CD4-positive, alpha-beta T cell (primary cell): ENCODE data around the gene PPP1R37. TPM values are rescaled to one million over a fixed set of nuclear protein-coding genes. Genes with fewer than 3 reads are reported as not detected.

Experiments used
- ATAC-seq: fragments of 200-7000 bp; cut with Tn5 transposase; one replicate; pipeline ENCODE4 v1.10.0; 2022; ENCODE audit warnings: mild to moderate bottlenecking; ENCODE audit not compliant: poor library complexity
- CTCF ChIA-PET: fragments of 350-600 bp; sonication (Branson Sonifier 250); formaldehyde crosslinking; loops from one replicate; lab custom pipeline; 2021; ENCODE audit warnings: antibody characterized with exemption, inconsistent platforms; lab: Charles Lee
- POLR2A ChIA-PET: fragments of 350-600 bp; sonication (Branson Sonifier 250); formaldehyde crosslinking; loops from one replicate; lab custom pipeline; 2021; ENCODE audit warnings: antibody characterized with exemption, inconsistent platforms; lab: Charles Lee
- DNase-seq, 14 experiments: peaks; one replicate each; pipeline ENCODE4 v3.0.0-alpha.2; 2013 to 2020; ENCODE audit warnings: mixed read lengths in 2 of 14
- H3K27ac ChIP-seq, 2 donors: one replicate each; pipeline versions ENCODE4 v1.5.1 to v1.7.0; 2013; ENCODE audit warnings: low read length in 2 of 2, low read depth in 1 of 2, mild to moderate bottlenecking in 1 of 2
- H3K27me3 ChIP-seq, 2 experiments: 1 replicate in 1 of 2; 2 replicates in 1 of 2; pipeline versions ENCODE4 v1.6.1 to v1.7.0; 2013; ENCODE audit warnings: low read length in 2 of 2, control low read depth in 1 of 2, mild to moderate bottlenecking in 1 of 2, moderate library complexity in 1 of 2; ENCODE audit not compliant: insufficient read depth in 2 of 2, control insufficient read depth in 1 of 2
- H3K36me3 ChIP-seq: one replicate; pipeline ENCODE4 v1.6.1; 2013; ENCODE audit warnings: low read length, control low read depth; ENCODE audit not compliant: insufficient read depth
- H3K4me1 ChIP-seq: one replicate; pipeline ENCODE4 v1.6.1; 2013; ENCODE audit warnings: low read length, control low read depth; ENCODE audit not compliant: insufficient read depth
- H3K4me3 ChIP-seq: one replicate; pipeline ENCODE4 v1.5.1; 2013; ENCODE audit warnings: mild to moderate bottlenecking, low read length, moderate library complexity
- H3K9me3 ChIP-seq, 2 experiments: 1 replicate in 1 of 2; 2 replicates in 1 of 2; pipeline versions ENCODE4 v1.6.1 to v1.7.0; 2013; ENCODE audit warnings: low read length in 2 of 2, mild to moderate bottlenecking in 2 of 2, control low read depth in 1 of 2, moderate library complexity in 1 of 2; ENCODE audit not compliant: control insufficient read depth in 1 of 2, insufficient read depth in 1 of 2
- H3K27ac Mint-ChIP-seq: one replicate; pipeline ENCODE4 v1.8.0; 2020; ENCODE audit warnings: mixed read lengths
- H3K27me3 Mint-ChIP-seq: one replicate; pipeline ENCODE4 v1.8.0; 2021; ENCODE audit warnings: mixed read lengths
- H3K36me3 Mint-ChIP-seq: one replicate; pipeline ENCODE4 v1.8.0; 2021; ENCODE audit warnings: low read depth, mixed read lengths
- H3K4me1 Mint-ChIP-seq: one replicate; pipeline ENCODE4 v1.8.0; 2021; ENCODE audit warnings: low read depth, mixed read lengths
- H3K4me3 Mint-ChIP-seq: one replicate; pipeline ENCODE4 v1.8.0; 2020; ENCODE audit warnings: mild to moderate bottlenecking, mixed read lengths
- H3K9me3 Mint-ChIP-seq: one replicate; pipeline ENCODE4 v1.8.0; 2020; ENCODE audit warnings: mixed read lengths
- intact Hi-C, 2 experiments: fragments of 100-400 bp; cut with DNase I in 1 of 2; cut with micrococcal nuclease in 1 of 2; formaldehyde crosslinking; loops; one replicate each; pipeline versions ENCODE4 v1.15.1 to v1.9.0; 2023 to 2025; cut with DNase I, micrococcal nuclease
- total RNA-seq, 174 experiments: library from RNA in 2 of 174; stranded (reverse) in 2 of 174; gene quantifications; one replicate each; pipeline ENCODE4 v1.2.3 and lab custom pipeline; 2021 to 2026
- TF ChIP-seq, protein P1 (sequence below): fragments of 200-600 bp; IDR thresholded peaks from one replicate; pipeline ENCODE4 v1.8.0; 2022; ENCODE audit warnings: antibody characterized with exemption, mild to moderate bottlenecking

PPP1R37 gene
- total RNA-seq, 2 experiments from 2014 or later, result 17.2 to 19.6 TPM

DNA sequence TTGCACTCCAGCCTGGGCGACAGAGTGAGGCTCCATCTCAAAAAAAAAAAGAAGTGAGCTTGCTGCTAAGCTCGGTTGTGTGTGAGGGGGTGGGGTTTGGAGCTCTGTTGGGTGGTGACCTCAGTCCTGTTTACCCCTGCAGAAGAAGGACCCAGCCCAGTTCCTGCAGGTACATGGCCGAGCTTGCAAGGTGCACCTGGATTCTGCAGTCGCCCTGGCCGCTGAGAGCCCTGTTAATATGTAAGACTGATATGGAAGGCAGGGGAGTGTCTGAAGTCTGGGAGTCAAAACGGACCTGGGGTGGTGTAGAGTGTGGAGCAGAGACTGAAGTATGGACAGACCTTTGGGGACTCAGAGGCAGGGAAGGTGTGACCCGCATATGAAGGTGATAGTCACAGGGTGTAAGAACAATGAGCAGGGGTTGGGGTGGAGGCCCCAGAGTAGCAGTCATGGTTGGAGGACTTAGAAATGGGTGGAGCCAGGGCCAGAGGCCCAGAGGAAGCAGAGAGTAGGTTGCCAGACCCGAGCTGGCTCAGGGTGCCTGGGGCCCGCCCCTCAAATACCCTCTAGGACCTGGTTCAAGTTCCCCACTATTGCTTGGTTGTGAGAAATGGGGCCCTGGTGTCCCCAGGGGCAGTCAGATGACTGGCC is 40.9 kb upstream of the PPP1R37 start:
- Histone ChIP-seq H3K27me3 (no peaks in the 10 kb centered on the region), H3K4me3 (no peak overlapping the region), H3K4me1 (peaks cover 5% of the 10 kb centered on the region), H3K27ac (no peak overlapping the region), H3K9me3 (no peaks in the 10 kb centered on the region), H3K36me3 (peaks cover 51% of the 10 kb centered on the region)
- POLR2A ChIA-PET, result interaction anchor here (1.4 kb wide), 1 partner anchor 13 kb away, joined by 6 read pairs; the partner anchor contains the start of gene CLASRP
- DNase-seq (no peak), ATAC-seq (no peak)
- CTCF ChIA-PET, result no interaction called here
- intact Hi-C loops, result no loop called here
- Mint-ChIP-seq H3K9me3 (no peaks in the 10 kb centered on the region), H3K4me3 (no peak overlapping the region), H3K4me1 (peaks cover 17% of the 10 kb centered on the region), H3K27me3 (no peaks in the 10 kb centered on the region), H3K36me3 (peaks cover 79% of the 10 kb centered on the region), H3K27ac (no peak overlapping the region)
- TF ChIP-seq, protein P1, sequence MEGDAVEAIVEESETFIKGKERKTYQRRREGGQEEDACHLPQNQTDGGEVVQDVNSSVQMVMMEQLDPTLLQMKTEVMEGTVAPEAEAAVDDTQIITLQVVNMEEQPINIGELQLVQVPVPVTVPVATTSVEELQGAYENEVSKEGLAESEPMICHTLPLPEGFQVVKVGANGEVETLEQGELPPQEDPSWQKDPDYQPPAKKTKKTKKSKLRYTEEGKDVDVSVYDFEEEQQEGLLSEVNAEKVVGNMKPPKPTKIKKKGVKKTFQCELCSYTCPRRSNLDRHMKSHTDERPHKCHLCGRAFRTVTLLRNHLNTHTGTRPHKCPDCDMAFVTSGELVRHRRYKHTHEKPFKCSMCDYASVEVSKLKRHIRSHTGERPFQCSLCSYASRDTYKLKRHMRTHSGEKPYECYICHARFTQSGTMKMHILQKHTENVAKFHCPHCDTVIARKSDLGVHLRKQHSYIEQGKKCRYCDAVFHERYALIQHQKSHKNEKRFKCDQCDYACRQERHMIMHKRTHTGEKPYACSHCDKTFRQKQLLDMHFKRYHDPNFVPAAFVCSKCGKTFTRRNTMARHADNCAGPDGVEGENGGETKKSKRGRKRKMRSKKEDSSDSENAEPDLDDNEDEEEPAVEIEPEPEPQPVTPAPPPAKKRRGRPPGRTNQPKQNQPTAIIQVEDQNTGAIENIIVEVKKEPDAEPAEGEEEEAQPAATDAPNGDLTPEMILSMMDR, result no peak

DNA sequence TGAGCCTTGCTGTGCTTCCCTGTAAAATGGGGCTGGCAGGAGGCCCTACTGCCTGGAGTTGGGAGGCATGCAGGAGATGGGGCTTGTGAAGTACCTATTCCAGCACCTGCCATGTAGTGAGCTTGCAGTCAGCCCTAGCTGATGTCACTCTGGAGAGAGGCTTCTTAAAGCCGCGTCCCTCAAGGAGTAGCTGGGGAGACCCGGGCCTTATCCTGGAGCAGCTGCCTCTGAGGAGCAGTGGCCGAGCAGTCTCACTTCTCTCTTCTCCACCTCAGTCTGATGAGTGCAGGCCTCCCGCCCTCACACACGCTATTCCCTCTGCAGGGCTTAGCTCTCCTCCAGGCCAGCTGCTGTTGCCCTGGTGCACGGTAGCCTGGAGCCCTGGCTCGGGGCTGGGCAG is 36.1 kb upstream of the PPP1R37 start:
- ATAC-seq (no peak), DNase-seq (no peak)
- Histone ChIP-seq H3K27ac (no peak overlapping the region), H3K4me1 (peaks cover 3% of the 10 kb centered on the region), H3K9me3 (no peaks in the 10 kb centered on the region), H3K27me3 (no peaks in the 10 kb centered on the region), H3K36me3 (peaks cover 91% of the 10 kb centered on the region), H3K4me3 (no peak overlapping the region)
- CTCF ChIA-PET, result interaction anchor here (1.3 kb wide), 1 partner anchor 68 kb away, joined by 4 read pairs; no protein-coding TSS in a partner anchor
- Mint-ChIP-seq H3K36me3 (peaks cover 97% of the 10 kb centered on the region), H3K4me1 (peaks cover 4% of the 10 kb centered on the region), H3K27me3 (no peaks in the 10 kb centered on the region), H3K9me3 (no peaks in the 10 kb centered on the region), H3K4me3 (no peak overlapping the region), H3K27ac (no peak overlapping the region)
- POLR2A ChIA-PET, result no interaction called here
- TF ChIP-seq, protein P1, result no peak
- intact Hi-C loops, result no loop called here

DNA sequence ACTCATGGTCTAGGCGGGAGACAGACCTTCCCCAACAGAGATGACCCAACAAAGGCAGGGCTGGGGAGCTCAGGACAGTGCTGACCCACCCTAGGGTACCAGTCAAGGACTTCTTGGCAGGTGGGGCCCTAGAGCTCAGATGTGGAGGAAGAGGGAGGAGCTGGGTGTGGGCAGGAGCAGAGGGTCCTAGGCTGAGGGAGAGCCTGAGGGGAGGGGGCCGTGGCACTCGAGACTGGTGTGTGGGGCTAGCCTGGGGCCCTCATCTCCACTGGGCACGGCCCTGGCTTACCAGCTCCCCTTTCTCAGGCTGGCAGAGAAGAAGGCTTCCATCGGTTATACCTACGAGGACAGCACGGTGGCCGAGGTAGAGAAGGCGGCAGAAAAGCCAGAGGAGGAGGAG is 35.5 kb upstream of the PPP1R37 start:
- H3K27me3 Mint-ChIP-seq, result no peaks in the 10 kb centered on the region
- peaks cover 4% of the 10 kb centered on the region for H3K4me1 Mint-ChIP-seq
- Histone ChIP-seq H3K9me3 (no peaks in the 10 kb centered on the region), H3K4me3 (no peak overlapping the region), H3K36me3 (peaks cover 90% of the 10 kb centered on the region), H3K27me3 (no peaks in the 10 kb centered on the region), H3K27ac (no peak overlapping the region), H3K4me1 (peaks cover 3% of the 10 kb centered on the region)
- ATAC-seq (no peak), DNase-seq (no peak)
- no peak overlapping the region for H3K27ac Mint-ChIP-seq
- intact Hi-C loops, result no loop called here
- H3K36me3 Mint-ChIP-seq, result peaks cover 94% of the 10 kb centered on the region
- no peak overlapping the region for H3K4me3 Mint-ChIP-seq
- TF ChIP-seq, protein P1, result no peak
- POLR2A ChIA-PET, result no interaction called here
- H3K9me3 Mint-ChIP-seq, result no peaks in the 10 kb centered on the region
- CTCF ChIA-PET, result interaction anchor here (1.3 kb wide), 1 partner anchor 69 kb away, joined by 4 read pairs; no protein-coding TSS in a partner anchor
